Peyer's patch (tissue), 4 donors: ENCODE data around the gene ASAP2.

Source experiments
- CTCF ChIP-seq, 6 experiments: fragments of 450-650 bp in 4 of 6; fragments of 200-600 bp in 2 of 6; sonication (generic) in 1 of 6; IDR thresholded peaks; one replicate each; pipeline ENCODE4 v1.5.1; 2017 to 2019; ENCODE audit warnings: antibody characterized with exemption in 6 of 6, mild to moderate bottlenecking in 3 of 6, moderate library complexity in 1 of 6
- POLR2A ChIP-seq, 2 donors: fragments of 450-650 bp; IDR thresholded peaks; one replicate each; pipeline ENCODE4 v1.5.1; 2017; ENCODE audit warnings: antibody characterized with exemption in 2 of 2, mild to moderate bottlenecking in 2 of 2, moderate library complexity in 2 of 2

- TF ChIP-seq CTCF (IDR thresholded peaks at IDR 0.05) (no peak), POLR2A (IDR thresholded peaks at IDR 0.05) (no peak)
Observed at GRCh38 chr2:9366026-9366425, 159.4 kb downstream of the ASAP2 start.
